Vagina (tissue), 2 donors: ENCODE measurements around the gene MBD5.

Experiments used
- POLR2AphosphoS5 ChIP-seq, 2 donors: sonication (generic); formaldehyde crosslinking; IDR thresholded peaks; one replicate each; pipeline ENCODE4 v1.9.0; 2017; ENCODE audit warnings: antibody characterized with exemption in 2 of 2, mild to moderate bottlenecking in 2 of 2, low read depth in 1 of 2; ENCODE audit not compliant: insufficient read depth in 1 of 2
- TF ChIP-seq, protein P1 (sequence below), 3 experiments: fragments of 450-650 bp in 2 of 3; fragments of 200-600 bp in 1 of 3; sonication (generic) in 1 of 3; IDR thresholded peaks; one replicate each; pipeline ENCODE4 v1.5.1; 2017 to 2019; ENCODE audit warnings: antibody characterized with exemption in 3 of 3, mild to moderate bottlenecking in 2 of 3, moderate library complexity in 2 of 3

DNA sequence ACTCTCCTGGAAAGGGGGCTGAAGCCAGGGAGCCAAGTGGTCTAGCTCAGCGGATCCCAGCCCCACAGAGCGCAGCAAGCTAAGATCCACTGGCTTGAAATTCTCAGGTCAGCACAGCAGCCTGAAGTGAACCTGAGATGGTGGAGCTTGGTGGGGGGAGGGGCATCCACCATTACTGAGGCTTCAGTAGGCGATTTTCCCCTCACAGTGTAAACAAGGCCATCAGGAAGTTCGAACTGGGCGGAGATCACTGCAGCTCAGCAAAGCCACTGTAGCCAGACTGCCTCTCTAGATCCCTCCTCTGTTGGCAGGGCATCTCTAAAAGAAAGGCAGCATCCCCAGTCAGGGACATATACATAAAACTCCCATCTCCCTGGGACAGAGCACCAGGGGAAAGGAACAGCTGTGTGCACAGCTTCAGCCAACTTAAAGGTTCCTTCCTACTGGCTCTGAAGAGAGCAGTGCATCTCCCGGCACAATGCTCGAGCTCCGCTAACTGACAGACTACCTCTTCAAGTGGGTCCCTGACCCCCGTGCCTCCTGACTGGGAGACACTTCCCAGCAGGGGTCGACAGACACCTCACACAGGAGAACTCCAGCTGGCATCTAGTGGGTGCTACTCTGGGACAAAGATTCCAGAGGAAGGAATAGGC is 341.4 kb downstream of the MBD5 start:
- TF ChIP-seq POLR2AphosphoS5 (IDR thresholded peaks at IDR 0.05; ENCODE audit: insufficient read depth in 1 of 2, low read depth in 1 of 2): no peak
- TF ChIP-seq, protein P1, sequence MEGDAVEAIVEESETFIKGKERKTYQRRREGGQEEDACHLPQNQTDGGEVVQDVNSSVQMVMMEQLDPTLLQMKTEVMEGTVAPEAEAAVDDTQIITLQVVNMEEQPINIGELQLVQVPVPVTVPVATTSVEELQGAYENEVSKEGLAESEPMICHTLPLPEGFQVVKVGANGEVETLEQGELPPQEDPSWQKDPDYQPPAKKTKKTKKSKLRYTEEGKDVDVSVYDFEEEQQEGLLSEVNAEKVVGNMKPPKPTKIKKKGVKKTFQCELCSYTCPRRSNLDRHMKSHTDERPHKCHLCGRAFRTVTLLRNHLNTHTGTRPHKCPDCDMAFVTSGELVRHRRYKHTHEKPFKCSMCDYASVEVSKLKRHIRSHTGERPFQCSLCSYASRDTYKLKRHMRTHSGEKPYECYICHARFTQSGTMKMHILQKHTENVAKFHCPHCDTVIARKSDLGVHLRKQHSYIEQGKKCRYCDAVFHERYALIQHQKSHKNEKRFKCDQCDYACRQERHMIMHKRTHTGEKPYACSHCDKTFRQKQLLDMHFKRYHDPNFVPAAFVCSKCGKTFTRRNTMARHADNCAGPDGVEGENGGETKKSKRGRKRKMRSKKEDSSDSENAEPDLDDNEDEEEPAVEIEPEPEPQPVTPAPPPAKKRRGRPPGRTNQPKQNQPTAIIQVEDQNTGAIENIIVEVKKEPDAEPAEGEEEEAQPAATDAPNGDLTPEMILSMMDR (IDR thresholded peaks at IDR 0.05): no peak
